Measurements from ENCODE around the gene TEX13C.

DNA sequence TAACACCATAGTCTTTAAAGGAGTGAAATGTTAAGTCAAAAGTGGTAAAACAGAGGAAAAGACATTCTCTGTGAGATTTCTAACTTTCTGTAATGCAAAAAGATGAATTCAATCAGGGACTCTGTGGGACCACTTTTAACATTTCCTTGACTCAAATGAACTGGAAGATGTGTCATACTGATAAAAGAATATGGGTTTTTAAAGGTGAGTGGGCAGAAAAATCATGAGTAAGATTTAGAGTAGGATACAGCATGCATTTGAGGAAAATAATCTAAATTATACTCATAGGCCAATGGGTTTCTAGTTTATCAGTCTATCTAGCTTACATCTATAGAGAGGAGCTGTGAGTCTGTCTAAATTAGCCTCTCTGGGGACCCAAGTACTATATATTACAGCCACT is 11.0 kb upstream of the TEX13C start:
- TF ChIP-seq RNF2 (IDR thresholded peaks at IDR 0.05; ENCODE audit: borderline replicate concordance, low read depth, low read length, missing control alignments, poor library complexity, severe bottlenecking), result no peak
- no peak for TF ChIP-seq POLR2AphosphoS5 (IDR thresholded peaks at IDR 0.05; ENCODE audit: low read depth, low read length)

Measured in H1 (cell line).